ENCODE measurements around the gene MVK.

DNA sequence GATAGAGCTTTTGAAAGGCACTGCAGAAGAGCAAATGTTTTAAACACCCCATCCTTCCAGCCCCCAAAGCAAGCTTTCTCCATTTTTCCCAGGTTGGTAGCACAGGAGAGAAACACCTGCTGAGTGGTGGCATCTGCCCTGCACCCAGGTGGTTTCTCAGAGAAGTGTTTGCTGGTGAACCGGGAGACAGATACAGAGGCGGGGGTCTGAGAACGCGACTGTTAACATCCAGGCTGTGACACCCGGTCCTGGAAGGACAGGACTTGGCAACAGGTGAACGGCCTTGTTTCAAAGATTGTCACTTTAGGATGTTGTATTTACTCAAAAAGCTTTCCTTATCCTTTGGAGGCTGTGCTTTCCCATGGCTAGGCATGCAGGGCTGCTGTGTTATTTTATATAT, 18.8 kb upstream of the MVK start:
- TF ChIP-seq, protein P1, sequence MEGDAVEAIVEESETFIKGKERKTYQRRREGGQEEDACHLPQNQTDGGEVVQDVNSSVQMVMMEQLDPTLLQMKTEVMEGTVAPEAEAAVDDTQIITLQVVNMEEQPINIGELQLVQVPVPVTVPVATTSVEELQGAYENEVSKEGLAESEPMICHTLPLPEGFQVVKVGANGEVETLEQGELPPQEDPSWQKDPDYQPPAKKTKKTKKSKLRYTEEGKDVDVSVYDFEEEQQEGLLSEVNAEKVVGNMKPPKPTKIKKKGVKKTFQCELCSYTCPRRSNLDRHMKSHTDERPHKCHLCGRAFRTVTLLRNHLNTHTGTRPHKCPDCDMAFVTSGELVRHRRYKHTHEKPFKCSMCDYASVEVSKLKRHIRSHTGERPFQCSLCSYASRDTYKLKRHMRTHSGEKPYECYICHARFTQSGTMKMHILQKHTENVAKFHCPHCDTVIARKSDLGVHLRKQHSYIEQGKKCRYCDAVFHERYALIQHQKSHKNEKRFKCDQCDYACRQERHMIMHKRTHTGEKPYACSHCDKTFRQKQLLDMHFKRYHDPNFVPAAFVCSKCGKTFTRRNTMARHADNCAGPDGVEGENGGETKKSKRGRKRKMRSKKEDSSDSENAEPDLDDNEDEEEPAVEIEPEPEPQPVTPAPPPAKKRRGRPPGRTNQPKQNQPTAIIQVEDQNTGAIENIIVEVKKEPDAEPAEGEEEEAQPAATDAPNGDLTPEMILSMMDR (conservative IDR thresholded peaks at IDR 0.05 in 1 of 2, IDR thresholded peaks at IDR 0.05 in 1 of 2; ENCODE audit: low read depth in 1 of 2, low read length in 2 of 2) = no peak
- TF ChIP-seq EZH2 (IDR thresholded peaks at IDR 0.05; ENCODE audit: low read length, missing control alignments) = no peak

Measured in fibroblast of lung (primary cell).